Measurements from ENCODE around the gene WNT7B.

DNA sequence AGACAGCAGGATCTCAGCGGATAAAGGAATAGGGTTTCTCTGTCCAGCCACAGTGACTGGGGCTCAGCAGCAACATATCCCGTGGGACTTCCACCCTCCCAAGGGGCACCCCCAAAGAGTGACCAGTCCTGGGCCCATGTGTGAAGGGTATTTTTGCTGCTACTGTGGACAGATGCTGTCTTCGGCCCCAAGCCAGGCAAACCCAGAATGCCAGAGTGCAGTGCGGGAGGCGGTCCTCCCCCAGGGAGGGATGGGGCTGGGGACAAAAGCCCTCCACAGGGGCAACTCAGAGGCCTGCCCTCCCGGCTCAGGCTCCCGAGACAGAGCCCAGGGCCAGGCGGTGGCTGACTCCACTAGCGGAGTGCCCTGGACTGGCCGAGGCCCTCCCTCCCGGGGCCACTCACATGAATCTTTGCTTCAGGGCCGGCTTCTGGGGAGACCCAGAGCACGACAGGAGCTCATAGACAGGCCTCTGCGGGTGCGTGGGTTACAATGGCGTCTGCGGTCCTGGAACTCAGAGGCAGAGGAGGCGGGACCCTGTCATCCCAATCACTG is 34.7 kb upstream of the WNT7B start:
- TF ChIP-seq SP1 (IDR thresholded peaks at IDR 0.05) (no peak), NFRKB (IDR thresholded peaks at IDR 0.05) (no peak), FOXA1 (IDR thresholded peaks at IDR 0.05) (no peak)

Measured in HEK293T (cell line).